Right lobe of liver (tissue), 4 donors: ENCODE data around the gene KSR2.

Experiments used
- CTCF ChIP-seq, 4 donors: fragments of 200-600 bp in 3 of 4; fragments of 450-650 bp in 1 of 4; IDR thresholded peaks; one replicate each; pipeline versions ENCODE4 v1.5.1 to v1.8.0; 2016 to 2022; ENCODE audit warnings: antibody characterized with exemption in 4 of 4, mild to moderate bottlenecking in 2 of 4
- POLR2A ChIP-seq: fragments of 450-650 bp; IDR thresholded peaks from one replicate; pipeline ENCODE4 v1.6.1; 2017; ENCODE audit warnings: antibody characterized with exemption, mild to moderate bottlenecking
- donor health status: DM: no; HTN: no; CAD: no.
- donor health status: DM: no; HTN: no; CAD: no.
- donor health status: DM: no; HTN: yes; CAD: no.

- TF ChIP-seq CTCF (IDR thresholded peaks at IDR 0.05) = no peak
- no peak for TF ChIP-seq POLR2A
These were observed 8.6 kb upstream of the KSR2 start for GRCh38 chr12:117977373-117977772.
